ENCODE data around the gene SAP30.

GRCh38 chr4:173362666-173363065, 8.1 kb upstream of the SAP30 start:
- TF ChIP-seq CTCF (IDR thresholded peaks at IDR 0.05; ENCODE audit: low read depth, low read length) (no peak), EZH2phosphoT487 (IDR thresholded peaks at IDR 0.05; ENCODE audit: low read depth) (no peak)

Measured in OCI-LY3 (cell line).